Gastrocnemius medialis (tissue), 4 donors: ENCODE results near the gene FYN. TPM values are rescaled to one million over a fixed set of nuclear protein-coding genes. Genes with fewer than 3 reads are reported as not detected.

Experiments used
- ATAC-seq, 2 donors: fragments of 150-250 bp; one replicate each; pipeline ENCODE4 v1.9.1; 2016
- DNase-seq, 2 donors: peaks; one replicate each; pipeline ENCODE4 v3.0.0-alpha.2; 2019
- H3K27ac ChIP-seq, 4 donors: fragments of 200-600 bp; sonication (generic); 1 replicate in 1 of 4; 2 replicates in 3 of 4; pipeline ENCODE4 v1.5.1; 2016 to 2018; ENCODE audit warnings: mild to moderate bottlenecking in 2 of 4, moderate library complexity in 1 of 4
- H3K27me3 ChIP-seq, 3 donors: fragments of 200-600 bp; sonication (generic) in 2 of 3; 1 replicate in 1 of 3; 2 replicates in 2 of 3; pipeline versions ENCODE4 v1.5.1 to v1.6.0; 2016 to 2019; ENCODE audit warnings: mild to moderate bottlenecking in 1 of 3, moderate library complexity in 1 of 3
- H3K36me3 ChIP-seq, 2 donors: fragments of 200-600 bp; sonication (generic) in 1 of 2; one replicate each; pipeline ENCODE4 v1.5.1; 2017 to 2018
- H3K4me1 ChIP-seq, 2 donors: fragments of 200-600 bp; sonication (generic) in 1 of 2; one replicate each; pipeline ENCODE4 v1.5.1; 2016 to 2017; ENCODE audit warnings: mild to moderate bottlenecking in 2 of 2
- H3K4me3 ChIP-seq, 4 donors: fragments of 200-600 bp; sonication (generic) in 3 of 4; 1 replicate in 1 of 4; 2 replicates in 3 of 4; pipeline ENCODE4 v1.5.1; 2016 to 2019; ENCODE audit warnings: mild to moderate bottlenecking in 2 of 4
- H3K9me3 ChIP-seq, 3 donors: fragments of 200-600 bp; sonication (generic) in 2 of 3; 1 replicate in 1 of 3; 2 replicates in 2 of 3; pipeline ENCODE4 v1.5.1; 2016 to 2019
- CTCF ChIP-seq, 5 experiments: fragments of 450-650 bp in 3 of 5; fragments of 200-600 bp in 2 of 5; sonication (generic) in 2 of 5; IDR thresholded peaks in 4 of 5; conservative IDR thresholded peaks in 1 of 5; 1 replicate in 4 of 5; 2 replicates in 1 of 5; pipeline ENCODE4 v1.5.1; 2016 to 2019; ENCODE audit warnings: antibody characterized with exemption in 5 of 5, mild to moderate bottlenecking in 3 of 5, moderate library complexity in 3 of 5
- POLR2A ChIP-seq, 2 donors: fragments of 450-650 bp; IDR thresholded peaks; one replicate each; pipeline ENCODE4 v1.6.1; 2017; ENCODE audit warnings: antibody characterized with exemption in 2 of 2, mild to moderate bottlenecking in 2 of 2, moderate library complexity in 2 of 2
- in situ Hi-C, 4 donors: fragments of 200-750 bp; cut with MboI; loops; one replicate each; pipeline versions ENCODE4 v1.15.0 to v1.8.0; 2017; ENCODE audit warnings: low sequenced_read_pairs in 4 of 4
- intact Hi-C: fragments of 100-400 bp; cut with DNase I; formaldehyde crosslinking; loops from one replicate; pipeline ENCODE4 v1.15.1; 2023; ENCODE audit warnings: low total_unique reads
- total RNA-seq, 4 donors: library from RNA; depleted of rRNA; stranded (reverse); fragments of >200 nt; gene quantifications; one replicate each; pipeline versions ENCODE4 v1.1.0 to v1.2.3, GENCODE V29; 2016

Gene FYN
- total RNA-seq, 4 donors from 2014 or later, result 9.2 to 36.8 (median 17.0) TPM

GRCh38 chr6:111625099-111625416 lies 248.2 kb downstream of the FYN start:
- H3K4me1 ChIP-seq, result peaks cover 19 to 38% of the 10 kb centered on the region in 2 donors
- intact Hi-C loops (loop anchor here (5.0 kb wide), 1 partner anchor 143 kb away; the partner anchor contains the start of gene REV3L), in situ Hi-C loops (loop anchor here (25.0 kb wide), 2 partner anchors 263 to 363 kb away; a partner anchor contains a TSS)
- H3K27me3 ChIP-seq, result no peaks in the 10 kb centered on the region
- DNase-seq (no peak), ATAC-seq (no peak)
- no peaks in the 10 kb centered on the region for H3K9me3 ChIP-seq
- H3K4me3 ChIP-seq, result no peak overlapping the region
- no peaks in the 10 kb centered on the region for H3K36me3 ChIP-seq
- TF ChIP-seq POLR2A (IDR thresholded peaks at IDR 0.05) (no peak), CTCF (IDR thresholded peaks at IDR 0.05 in 4 of 5, conservative IDR thresholded peaks at IDR 0.05 in 1 of 5) (no peak)
- peak overlapping the region in 3 of 4 donors; percentile 35 to 70 (median 70) for H3K27ac ChIP-seq

DNA sequence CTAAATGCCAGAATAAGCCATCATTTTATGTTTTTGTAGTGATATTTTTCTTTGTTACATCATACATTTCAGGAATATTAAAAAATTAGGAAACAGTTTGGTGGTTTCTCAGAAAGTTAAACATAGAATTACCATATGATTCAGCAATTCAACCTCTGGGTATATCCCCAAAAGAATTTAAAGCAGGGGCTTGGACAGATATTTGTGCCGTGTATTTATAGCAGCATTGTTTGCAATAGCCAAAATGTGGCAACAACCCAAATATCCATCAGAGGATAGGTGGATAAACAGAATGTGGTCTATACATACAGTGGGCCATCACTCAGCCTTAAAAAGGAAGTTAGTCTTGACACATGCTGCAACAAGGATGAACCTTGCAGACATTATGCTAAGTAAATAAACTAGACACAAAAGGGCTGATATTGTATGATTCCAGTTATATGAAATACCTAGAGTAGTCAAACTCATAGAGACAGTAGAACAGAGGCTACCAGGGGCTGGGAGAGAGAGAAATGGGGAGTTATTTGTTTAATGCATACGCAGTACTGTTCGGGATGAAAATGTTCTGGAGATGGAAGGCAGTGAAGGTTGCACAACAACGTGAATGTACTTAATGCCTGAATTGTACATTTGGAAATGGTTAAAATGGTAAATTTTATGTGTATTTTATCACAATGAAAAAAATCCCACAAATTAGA lies 248.7 kb downstream of the FYN start:
- Histone ChIP-seq H3K9me3 (no peaks in the 10 kb centered on the region), H3K4me1 (peaks cover 19 to 38% of the 10 kb centered on the region in 2 donors), H3K36me3 (no peaks in the 10 kb centered on the region), H3K27me3 (no peaks in the 10 kb centered on the region), H3K4me3 (no peak overlapping the region), H3K27ac (no peak overlapping the region)
- intact Hi-C loops, result loop anchor here (5.0 kb wide), 1 partner anchor 142 kb away; the partner anchor contains the start of gene REV3L
- ATAC-seq (no peak), DNase-seq (no peak)
- in situ Hi-C loops, result loop anchor here (25.0 kb wide), 2 partner anchors 262 to 362 kb away; a partner anchor contains a TSS
- TF ChIP-seq POLR2A (IDR thresholded peaks at IDR 0.05), result no peak
- no peak for TF ChIP-seq CTCF (IDR thresholded peaks at IDR 0.05 in 4 of 5, conservative IDR thresholded peaks at IDR 0.05 in 1 of 5)

GRCh38 chr6:111623046-111623718 lies 250.1 kb downstream of the FYN start:
- H3K4me1 ChIP-seq, result peaks cover 17 to 30% of the 10 kb centered on the region in 2 donors
- peak overlapping the region in 2 of 4 donors; percentile 6 to 28 for H3K27ac ChIP-seq
- in situ Hi-C loops (no loop called here), intact Hi-C loops (no loop called here)
- H3K36me3 ChIP-seq, result no peaks in the 10 kb centered on the region
- TF ChIP-seq CTCF (IDR thresholded peaks at IDR 0.05 in 4 of 5, conservative IDR thresholded peaks at IDR 0.05 in 1 of 5), result no peak
- TF ChIP-seq POLR2A (IDR thresholded peaks at IDR 0.05), result no peak
- H3K9me3 ChIP-seq, result no peaks in the 10 kb centered on the region
- no peaks in the 10 kb centered on the region for H3K27me3 ChIP-seq
- DNase-seq (no peak), ATAC-seq (no peak)
- no peak overlapping the region for H3K4me3 ChIP-seq

GRCh38 chr6:111620169-111620568 lies 253.1 kb downstream of the FYN start:
- TF ChIP-seq CTCF (IDR thresholded peaks at IDR 0.05 in 4 of 5, conservative IDR thresholded peaks at IDR 0.05 in 1 of 5) (no peak), POLR2A (IDR thresholded peaks at IDR 0.05) (no peak)
- in situ Hi-C loops, result no loop called here
- intact Hi-C loops, result no loop called here
- Histone ChIP-seq H3K36me3 (no peaks in the 10 kb centered on the region), H3K27me3 (no peaks in the 10 kb centered on the region), H3K4me1 (peaks cover 11 to 22% of the 10 kb centered on the region in 2 donors), H3K27ac (no peak overlapping the region), H3K4me3 (no peak overlapping the region), H3K9me3 (no peaks in the 10 kb centered on the region)
- no peak for DNase-seq
- no peak for ATAC-seq
